Left lung (tissue), 10 donors: Measurements from ENCODE around the gene CPZ. TPM values are rescaled to one million over a fixed set of nuclear protein-coding genes. Genes with fewer than 3 reads are reported as not detected.

ENCODE experiments used
- ATAC-seq: fragments of 200-7000 bp; cut with Tn5 transposase; one replicate; pipeline ENCODE4 v1.9.1; 2020; ENCODE audit warnings: moderate library complexity
- DNase-seq, 4 donors: peaks; one replicate each; pipeline ENCODE4 v3.0.0-alpha.2; 2013 to 2020
- H3K27ac ChIP-seq, 2 donors: fragments of 200-600 bp; sonication (generic) in 1 of 2; one replicate each; pipeline versions ENCODE4 v1.5.0 to v1.8.0; 2020 to 2021
- H3K27me3 ChIP-seq, 2 donors: fragments of 200-600 bp; sonication (generic) in 1 of 2; one replicate each; pipeline versions ENCODE4 v1.5.0 to v1.8.0; 2020 to 2021
- H3K36me3 ChIP-seq, 2 donors: fragments of 200-600 bp; sonication (generic) in 1 of 2; one replicate each; pipeline versions ENCODE4 v1.5.0 to v1.8.0; 2020 to 2021
- H3K4me1 ChIP-seq, 2 donors: fragments of 200-600 bp; one replicate each; pipeline ENCODE4 v1.8.0; 2021
- H3K4me3 ChIP-seq, 2 donors: fragments of 200-600 bp; sonication (generic) in 1 of 2; one replicate each; pipeline versions ENCODE4 v1.5.0 to v1.8.0; 2020 to 2021; ENCODE audit warnings: mild to moderate bottlenecking in 1 of 2
- H3K9me3 ChIP-seq, 2 donors: fragments of 200-600 bp; sonication (generic) in 1 of 2; one replicate each; pipeline versions ENCODE4 v1.5.0 to v1.8.0; 2020 to 2021
- CTCF ChIP-seq, 2 donors: fragments of 200-600 bp; sonication (generic) in 1 of 2; IDR thresholded peaks; one replicate each; pipeline versions ENCODE4 v1.5.0 to v1.8.0; 2021; ENCODE audit warnings: antibody characterized with exemption in 2 of 2
- intact Hi-C, 2 donors: fragments of 100-400 bp; cut with DNase I; formaldehyde crosslinking; loops; one replicate each; pipeline versions ENCODE4 v1.11.2 to v1.14.2; 2022
- polyA plus RNA-seq, 6 donors: library from polyadenylated mRNA; unstranded; fragments of 120-200 nt; gene quantifications; one replicate each; pipeline ENCODE4 v1.2.1, GENCODE V29; 2013; ENCODE audit not compliant: insufficient read length in 6 of 6
- total RNA-seq, 2 donors: library from RNA; stranded (reverse); fragmentation: NEBNext Ultra II Directional; extraction: Animal tissue kit (Norgen Biotek cat#: 25700); gene quantifications; one replicate each; pipeline ENCODE4 v1.2.1, GENCODE V29; 2021
- donor health status: DM: no; HTN: yes; CAD: no.
- donor health status: DM: no; HTN: no; CAD: no.

The CPZ gene
- total and polyA plus RNA-seq, 8 donors, result 1.3 to 18.4 (median 3.2) TPM

DNA sequence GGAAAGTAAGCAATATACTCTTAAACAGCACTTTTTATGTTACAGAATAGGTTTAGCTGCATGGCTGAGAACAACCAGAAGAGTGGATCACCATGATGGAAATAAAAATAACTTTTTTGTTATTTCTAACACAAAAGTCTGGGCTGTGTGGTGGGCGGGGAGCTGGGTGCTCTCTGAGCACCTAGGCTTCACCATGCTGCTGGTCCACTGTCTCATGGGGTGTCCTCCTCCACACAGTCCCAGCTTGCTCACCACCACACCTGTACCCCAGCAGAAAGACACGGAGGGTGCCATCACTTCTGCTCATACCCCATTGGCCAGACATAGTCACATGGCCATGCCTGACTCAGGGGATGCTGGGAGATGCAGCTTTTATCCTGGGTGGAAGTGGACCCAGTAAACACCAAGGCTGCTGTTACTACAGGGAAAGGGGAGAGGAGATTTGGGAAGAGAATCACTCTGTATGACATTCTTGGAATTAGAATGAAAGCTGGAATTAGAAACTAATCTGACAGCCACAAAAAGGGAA lies 45.0 kb downstream of the CPZ start:
- no peak for TF ChIP-seq CTCF (IDR thresholded peaks at IDR 0.05)
- peaks cover 0 to 24% of the 10 kb centered on the region in 2 donors for H3K27me3 ChIP-seq
- intact Hi-C loops, result no loop called here
- H3K36me3 ChIP-seq, result no peaks in the 10 kb centered on the region
- H3K9me3 ChIP-seq, result no peaks in the 10 kb centered on the region
- DNase-seq (peak in 1 of 4 donors; percentile 16), ATAC-seq (no peak)
- H3K27ac ChIP-seq, result no peak overlapping the region
- H3K4me3 ChIP-seq, result no peak overlapping the region
- no peaks in the 10 kb centered on the region for H3K4me1 ChIP-seq

DNA sequence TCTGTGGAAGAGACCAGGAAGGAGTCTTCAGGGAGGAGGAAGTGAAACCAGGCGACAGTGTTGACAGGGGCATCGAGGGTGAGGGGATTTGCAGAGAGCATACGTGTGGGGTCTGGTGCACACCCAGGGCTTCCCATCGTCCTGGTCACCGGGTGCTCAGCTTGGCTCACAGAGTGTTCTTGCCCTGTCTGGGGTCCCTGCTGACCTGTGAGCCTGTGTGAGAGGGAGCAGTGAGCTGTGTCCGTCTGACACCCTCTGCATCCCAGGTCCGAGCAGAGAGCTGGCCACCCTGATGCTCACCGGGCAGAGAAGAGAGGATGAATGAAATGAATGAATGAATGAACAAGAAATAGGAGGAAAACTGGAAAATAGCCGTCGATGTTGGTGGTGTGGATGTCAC lies 46.5 kb downstream of the CPZ start:
- no peaks in the 10 kb centered on the region for H3K9me3 ChIP-seq
- intact Hi-C loops, result no loop called here
- DNase-seq, result peak in 1 of 4 donors; percentile 41
- ATAC-seq, result no peak
- no peaks in the 10 kb centered on the region for H3K36me3 ChIP-seq
- H3K27me3 ChIP-seq, result peaks cover 0 to 29% of the 10 kb centered on the region in 2 donors
- H3K4me3 ChIP-seq, result no peak overlapping the region
- no peak overlapping the region for H3K27ac ChIP-seq
- TF ChIP-seq CTCF (IDR thresholded peaks at IDR 0.05), result no peak
- no peaks in the 10 kb centered on the region for H3K4me1 ChIP-seq

GRCh38 chr4:8639777-8640720 lies 47.5 kb downstream of the CPZ start:
- Histone ChIP-seq H3K4me1 (no peaks in the 10 kb centered on the region), H3K4me3 (no peak overlapping the region), H3K27me3 (peaks cover 0 to 36% of the 10 kb centered on the region in 2 donors), H3K27ac (no peak overlapping the region), H3K9me3 (no peaks in the 10 kb centered on the region), H3K36me3 (no peaks in the 10 kb centered on the region)
- DNase-seq (peak in 2 of 4 donors; percentile 11 to 45), ATAC-seq (no peak)
- intact Hi-C loops, result no loop called here
- no peak for TF ChIP-seq CTCF (IDR thresholded peaks at IDR 0.05)

- H3K36me3 ChIP-seq, result no peaks in the 10 kb centered on the region
- peaks cover 0 to 44% of the 10 kb centered on the region in 2 donors for H3K27me3 ChIP-seq
- intact Hi-C loops, result no loop called here
- H3K4me1 ChIP-seq, result no peaks in the 10 kb centered on the region
- TF ChIP-seq CTCF (IDR thresholded peaks at IDR 0.05), result no peak
- H3K4me3 ChIP-seq, result no peak overlapping the region
- ATAC-seq (no peak), DNase-seq (peak in 1 of 4 donors; percentile 20)
- H3K27ac ChIP-seq, result no peak overlapping the region
- H3K9me3 ChIP-seq, result no peaks in the 10 kb centered on the region
Measured at GRCh38 chr4:8640816-8641215, 48.3 kb downstream of the CPZ start.

GRCh38 chr4:8641256-8641655 lies 48.7 kb downstream of the CPZ start:
- H3K27me3 ChIP-seq, result peaks cover 0 to 46% of the 10 kb centered on the region in 2 donors
- H3K9me3 ChIP-seq, result no peaks in the 10 kb centered on the region
- H3K4me1 ChIP-seq, result no peaks in the 10 kb centered on the region
- DNase-seq (peak in 2 of 4 donors; percentile 28 to 69), ATAC-seq (no peak)
- H3K36me3 ChIP-seq, result no peaks in the 10 kb centered on the region
- no peak overlapping the region for H3K4me3 ChIP-seq
- TF ChIP-seq CTCF (IDR thresholded peaks at IDR 0.05), result no peak
- intact Hi-C loops, result no loop called here
- no peak overlapping the region for H3K27ac ChIP-seq
